ENCODE data around the gene ZNF554. TPM values are rescaled to one million over a fixed set of nuclear protein-coding genes. Genes with fewer than 3 reads are reported as not detected.

ZNF554 gene
- total and polyA plus RNA-seq, 4 experiments from 2014 or later = 0.72 to 10.5 (median 7.1) TPM

DNA sequence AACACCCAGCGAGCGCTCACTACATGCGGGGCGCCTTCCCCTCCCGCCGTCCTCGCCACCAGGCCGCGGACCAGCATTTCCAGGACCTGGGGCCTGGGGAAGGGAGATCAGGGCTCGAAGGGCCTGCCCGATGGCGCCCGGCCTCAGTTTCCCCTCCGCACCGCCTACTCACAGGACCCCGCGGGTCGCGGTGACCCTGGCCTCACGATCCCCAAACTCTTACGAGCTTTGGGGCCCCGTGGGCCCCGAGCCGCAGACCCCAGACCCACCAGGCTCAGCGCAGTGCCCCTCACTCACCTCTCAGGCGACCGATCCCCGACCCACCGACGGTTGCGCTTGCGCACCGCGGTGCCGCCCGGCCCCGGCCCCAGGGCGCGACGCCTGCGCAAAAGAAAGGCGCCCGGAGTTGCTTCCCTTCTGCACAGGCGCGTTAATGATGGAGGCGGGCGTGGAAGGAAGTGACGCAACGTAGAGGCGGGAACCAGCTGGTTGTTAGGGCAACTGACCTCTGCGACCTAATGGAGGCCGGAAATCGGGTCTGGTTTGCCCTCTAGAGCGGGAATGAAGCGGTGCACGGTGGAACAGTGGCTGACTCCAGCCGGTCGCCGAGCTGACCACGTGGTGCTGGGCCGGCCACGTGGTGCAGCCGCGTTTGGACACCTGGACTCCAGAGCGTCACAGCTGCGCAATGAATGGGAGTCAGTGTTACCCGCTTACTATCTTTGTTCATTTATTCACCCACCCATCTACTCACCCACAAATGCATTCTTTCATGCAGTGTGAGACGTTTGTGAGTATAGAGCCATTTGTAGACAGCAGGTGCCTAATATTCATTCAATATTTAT is 36.5 kb upstream of the ZNF554 start, which contains the start of gene SGTA:
TSS of gene SGTA (minus strand) at position 338 of the 845 bp plus-strand sequence. CDS start 14,205 bp downstream, outside the sequence.
- intact Hi-C loops (cut with micrococcal nuclease) = loop anchor here (1.0 to 10.0 kb wide), 4 partner anchors 43 to 308 kb away; partner anchors contain the start of genes GADD45B, SLC39A3, TLE5 and ZNF77
- Mint-ChIP-seq H3K36me3 (peaks cover 0 to 5% of the 10 kb centered on the region in 2 donors), H3K27ac (peak within 1 kb of the TSS; percentile 87 to 97 (median 96)), H3K9me3 (no peaks in the 10 kb centered on the region), H3K27me3 (no peaks in the 10 kb centered on the region), H3K4me3 (peak within 1 kb of the TSS; percentile 84 to 93 (median 90)), H3K4me1 (peaks cover 26 to 69% (median 47%) of the 10 kb centered on the region in 4 donors)
- POLR2A ChIA-PET (ENCODE audit: partially characterized antibody) = interaction anchor here (1.0 to 1.3 kb wide), 3 partner anchors 15 to 307 kb away, joined by 3 to 5 read pairs (median 5); partner anchors contain the start of genes GADD45B and SLC39A3
- no peaks in the 10 kb centered on the region for H3K27me3 ChIP-seq (ENCODE audit: insufficient read depth, low read length)
- H3K4me3 ChIP-seq (ENCODE audit: low read length in 2 of 2) = peak within 1 kb of the TSS; percentile 85 to 91
- CTCF ChIA-PET (ENCODE audit: partially characterized antibody) = interaction anchor here (1.0 kb wide), 1 partner anchor 43 kb away, joined by 4 read pairs; the partner anchor contains the start of gene SLC39A3
- peak within 1 kb of the TSS; percentile 93 for H3K27ac ChIP-seq (ENCODE audit: low read depth, low read length)
- H3K9me3 ChIP-seq (ENCODE audit: control insufficient read depth in 1 of 2, low read length in 2 of 2) = no peaks in the 10 kb centered on the region
- no peaks in the 10 kb centered on the region for H3K36me3 ChIP-seq (ENCODE audit: insufficient read depth, low read length)
- H3K4me1 ChIP-seq (ENCODE audit: insufficient read depth, low read length) = peaks cover 54% of the 10 kb centered on the region
- peak; percentile 94 to 98 (median 97) for DNase-seq

- peaks cover 24 to 69% (median 47%) of the 10 kb centered on the region in 4 donors for H3K4me1 Mint-ChIP-seq
- POLR2A ChIA-PET (ENCODE audit: partially characterized antibody) = interaction anchor here (1.2 to 1.3 kb wide), 2 partner anchors 16 to 44 kb away, joined by 3 to 5 read pairs; partner anchors contain the start of gene SLC39A3
- no peaks in the 10 kb centered on the region for H3K27me3 Mint-ChIP-seq
- peak overlapping the region; percentile 84 to 93 (median 90) for H3K4me3 Mint-ChIP-seq
- H3K27ac Mint-ChIP-seq = peak overlapping the region; percentile 87 to 97 (median 96)
- Histone ChIP-seq H3K4me1 (ENCODE audit: insufficient read depth, low read length) (peaks cover 54% of the 10 kb centered on the region), H3K4me3 (ENCODE audit: low read length in 2 of 2) (peak overlapping the region in 1 of 2 donors; percentile 85), H3K27me3 (ENCODE audit: insufficient read depth, low read length) (no peaks in the 10 kb centered on the region), H3K36me3 (ENCODE audit: insufficient read depth, low read length) (no peaks in the 10 kb centered on the region), H3K27ac (ENCODE audit: low read depth, low read length) (peak overlapping the region; percentile 93), H3K9me3 (ENCODE audit: control insufficient read depth in 1 of 2, low read length in 2 of 2) (no peaks in the 10 kb centered on the region)
- CTCF ChIA-PET (ENCODE audit: partially characterized antibody) = interaction anchor here (1.0 kb wide), 1 partner anchor 44 kb away, joined by 4 read pairs; the partner anchor contains the start of gene SLC39A3
- intact Hi-C loops (cut with micrococcal nuclease) = loop anchor here (1.0 to 10.0 kb wide), 4 partner anchors 43 to 309 kb away; partner anchors contain the start of genes GADD45B, SLC39A3, TLE5 and ZNF77
- H3K9me3 Mint-ChIP-seq = no peaks in the 10 kb centered on the region
- peaks cover 0 to 2% of the 10 kb centered on the region in 2 donors for H3K36me3 Mint-ChIP-seq
- no peak for DNase-seq
These were observed 35.9 kb upstream of the ZNF554 start for GRCh38 chr19:2783781-2784145.

DNA sequence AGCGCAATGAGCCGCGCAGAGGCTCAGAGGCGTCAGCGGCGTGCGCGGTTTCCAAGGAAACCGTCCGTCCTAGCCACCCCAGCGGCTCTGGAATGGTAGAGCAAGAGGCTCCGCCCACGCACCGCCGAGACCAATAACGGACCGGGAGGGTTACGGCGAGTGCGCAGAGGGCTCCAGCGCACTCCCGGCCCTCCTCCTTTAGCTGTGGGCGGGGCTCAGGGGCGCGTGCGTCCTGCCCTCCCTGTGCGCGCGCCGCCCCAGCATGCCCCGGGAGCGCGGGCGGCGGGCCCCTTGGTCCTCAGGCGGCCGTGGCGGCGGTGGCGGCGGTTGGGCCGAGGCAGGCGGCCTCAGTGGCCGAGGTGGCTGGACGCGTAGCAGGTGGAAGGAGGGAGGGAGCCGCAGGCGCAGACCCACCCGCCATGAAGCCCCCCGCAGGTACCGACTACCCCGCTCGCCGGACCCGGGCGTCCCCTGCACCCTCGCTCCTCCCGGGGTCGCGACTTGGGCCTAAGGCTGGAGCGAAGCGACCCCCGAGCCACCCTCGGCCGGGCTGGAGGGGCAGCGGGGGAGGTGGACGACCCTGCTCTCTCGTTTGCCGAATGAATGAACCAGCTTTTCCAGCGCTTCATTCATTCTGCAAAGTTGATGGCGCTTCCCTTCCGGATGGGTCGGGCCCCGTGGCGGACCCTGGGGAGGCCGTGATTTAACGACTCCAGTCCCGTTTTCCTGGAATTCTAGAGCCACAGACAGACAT is 34.2 kb upstream of the ZNF554 start, which contains the start of gene THOP1:
TSS of gene THOP1 (plus strand) at position 260 of the 754 bp plus-strand sequence. CDS start at position 420, 160 bp downstream.
- Histone ChIP-seq H3K36me3 (ENCODE audit: insufficient read depth, low read length) (no peaks in the 10 kb centered on the region), H3K27ac (ENCODE audit: low read depth, low read length) (peak within 1 kb of the TSS; percentile 64), H3K4me1 (ENCODE audit: insufficient read depth, low read length) (peaks cover 47% of the 10 kb centered on the region), H3K27me3 (ENCODE audit: insufficient read depth, low read length) (no peaks in the 10 kb centered on the region), H3K4me3 (ENCODE audit: low read length in 2 of 2) (peak within 1 kb of the TSS; percentile 69), H3K9me3 (ENCODE audit: control insufficient read depth in 1 of 2, low read length in 2 of 2) (no peaks in the 10 kb centered on the region)
- peaks cover 19 to 66% (median 42%) of the 10 kb centered on the region in 4 donors for H3K4me1 Mint-ChIP-seq
- H3K27ac Mint-ChIP-seq = peak within 1 kb of the TSS; percentile 86 to 97 (median 88)
- peaks cover 0 to 2% of the 10 kb centered on the region in 2 donors for H3K36me3 Mint-ChIP-seq
- H3K4me3 Mint-ChIP-seq = peak within 1 kb of the TSS; percentile 75 to 90 (median 84)
- H3K27me3 Mint-ChIP-seq = no peaks in the 10 kb centered on the region
- intact Hi-C loops (cut with micrococcal nuclease) = loop anchor here (1.0 to 10.0 kb wide), 6 partner anchors 9 to 311 kb away; partner anchors contain the start of genes GADD45B, GNG7, ZNF554 and ZNF57
- ChIA-PET CTCF (ENCODE audit: partially characterized antibody) (interaction anchor here (0.7 kb wide), 1 partner anchor 9 kb away, joined by 3 read pairs; no protein-coding TSS in a partner anchor), POLR2A (ENCODE audit: partially characterized antibody) (interaction anchor here (0.5 to 1.3 kb wide), 10 partner anchors 10 to 1656 kb away, joined by 3 to 5 read pairs (median 3); partner anchors contain the start of genes GADD45B, ZNF554 and ZNF555)
- DNase-seq = peak; percentile 96 to 99 (median 98)
- no peaks in the 10 kb centered on the region for H3K9me3 Mint-ChIP-seq

DNA sequence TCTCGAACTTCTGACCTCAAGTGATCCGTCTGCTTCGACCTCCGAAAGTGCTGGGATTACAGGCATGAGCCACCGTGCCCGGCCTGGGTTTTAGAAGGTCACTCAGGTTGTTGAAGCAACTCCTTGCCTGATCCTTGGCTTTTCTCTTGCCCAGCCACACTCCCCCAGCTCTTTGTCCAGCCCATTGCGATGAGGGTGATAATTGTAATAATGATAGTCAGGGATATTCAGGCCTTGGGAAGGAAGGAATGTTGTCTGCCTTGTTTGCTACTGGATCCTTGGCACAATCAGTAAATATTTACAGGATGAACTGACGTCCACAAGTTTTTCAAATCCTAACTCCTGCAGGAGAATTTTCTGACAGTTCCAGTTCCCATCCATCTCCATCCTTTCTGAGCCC is 32.6 kb upstream of the ZNF554 start:
- H3K27ac Mint-ChIP-seq = peak overlapping the region in 1 of 7 donors; percentile 62

DNA sequence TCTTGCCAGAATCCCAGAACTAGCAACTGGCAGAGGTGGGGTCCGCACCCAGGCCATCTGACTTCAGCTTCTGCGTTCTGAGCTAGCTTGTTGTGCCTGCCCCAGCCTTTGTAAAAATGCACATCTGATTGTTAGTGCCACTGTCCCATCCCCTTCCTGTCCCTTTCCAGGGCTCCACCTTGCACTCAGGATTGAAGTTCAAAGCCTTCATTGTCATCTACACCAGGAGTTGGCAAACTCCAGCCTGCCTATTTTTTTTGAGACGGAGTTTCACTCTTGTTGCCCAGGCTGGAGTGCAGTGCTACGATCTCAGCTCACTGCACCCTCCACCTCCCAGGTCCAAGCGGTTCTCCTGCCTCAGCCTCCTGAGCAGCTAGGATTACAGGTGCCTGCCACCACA is 31.4 kb upstream of the ZNF554 start:
- Histone ChIP-seq H3K4me1 (ENCODE audit: insufficient read depth, low read length) (peaks cover 25% of the 10 kb centered on the region), H3K4me3 (ENCODE audit: low read length in 2 of 2) (no peak overlapping the region), H3K9me3 (ENCODE audit: control insufficient read depth in 1 of 2, low read length in 2 of 2) (no peaks in the 10 kb centered on the region), H3K27me3 (ENCODE audit: insufficient read depth, low read length) (no peaks in the 10 kb centered on the region), H3K27ac (ENCODE audit: low read depth, low read length) (no peak overlapping the region), H3K36me3 (ENCODE audit: insufficient read depth, low read length) (no peaks in the 10 kb centered on the region)
- Mint-ChIP-seq H3K27ac (peak overlapping the region in 2 of 7 donors; percentile 4 to 31), H3K36me3 (peaks cover 0 to 4% of the 10 kb centered on the region in 2 donors), H3K27me3 (no peaks in the 10 kb centered on the region), H3K4me1 (peaks cover 9 to 43% (median 23%) of the 10 kb centered on the region in 4 donors), H3K9me3 (no peaks in the 10 kb centered on the region), H3K4me3 (peak overlapping the region in 3 of 8 donors; percentile 25 to 73 (median 67))
- no peak for DNase-seq
- POLR2A ChIA-PET (ENCODE audit: partially characterized antibody) = no interaction called here
- intact Hi-C loops (cut with micrococcal nuclease) = loop anchor here (10.0 kb wide), 2 partner anchors 157 to 313 kb away; partner anchors contain the start of genes GADD45B and ZNF77
- CTCF ChIA-PET (ENCODE audit: partially characterized antibody) = interaction anchor here (1.1 kb wide), 1 partner anchor 32 kb away, joined by 4 read pairs; no protein-coding TSS in a partner anchor

More for the DNA sequence above, 32.6 kb upstream of the ZNF554 start:
- H3K36me3 ChIP-seq (ENCODE audit: insufficient read depth, low read length) = no peaks in the 10 kb centered on the region
- Mint-ChIP-seq H3K4me1 (peaks cover 12 to 49% (median 28%) of the 10 kb centered on the region in 4 donors), H3K9me3 (no peaks in the 10 kb centered on the region), H3K36me3 (peaks cover 0 to 2% of the 10 kb centered on the region in 2 donors), H3K27me3 (no peaks in the 10 kb centered on the region), H3K4me3 (peak overlapping the region; percentile 27 to 84 (median 50))
- DNase-seq = no peak
- H3K27me3 ChIP-seq (ENCODE audit: insufficient read depth, low read length) = no peaks in the 10 kb centered on the region
- H3K27ac ChIP-seq (ENCODE audit: low read depth, low read length) = no peak overlapping the region
- CTCF ChIA-PET (ENCODE audit: partially characterized antibody) = no interaction called here
- intact Hi-C loops (cut with micrococcal nuclease) = loop anchor here (10.0 kb wide), 2 partner anchors 158 to 312 kb away; partner anchors contain the start of genes GADD45B and ZNF77
- POLR2A ChIA-PET (ENCODE audit: partially characterized antibody) = no interaction called here
- H3K4me3 ChIP-seq (ENCODE audit: low read length in 2 of 2) = no peak overlapping the region
- peaks cover 30% of the 10 kb centered on the region for H3K4me1 ChIP-seq (ENCODE audit: insufficient read depth, low read length)
- H3K9me3 ChIP-seq (ENCODE audit: control insufficient read depth in 1 of 2, low read length in 2 of 2) = no peaks in the 10 kb centered on the region

- Histone ChIP-seq H3K4me3 (ENCODE audit: low read length in 2 of 2) (no peak overlapping the region), H3K27ac (ENCODE audit: low read depth, low read length) (no peak overlapping the region), H3K4me1 (ENCODE audit: insufficient read depth, low read length) (peaks cover 8% of the 10 kb centered on the region), H3K36me3 (ENCODE audit: insufficient read depth, low read length) (no peaks in the 10 kb centered on the region), H3K9me3 (ENCODE audit: control insufficient read depth in 1 of 2, low read length in 2 of 2) (no peaks in the 10 kb centered on the region), H3K27me3 (ENCODE audit: insufficient read depth, low read length) (no peaks in the 10 kb centered on the region)
- POLR2A ChIA-PET (ENCODE audit: partially characterized antibody) = no interaction called here
- intact Hi-C loops (cut with micrococcal nuclease) = no loop called here
- H3K4me3 Mint-ChIP-seq = no peak overlapping the region
- DNase-seq = no peak
- H3K27ac Mint-ChIP-seq = no peak overlapping the region
- H3K27me3 Mint-ChIP-seq = no peaks in the 10 kb centered on the region
- H3K9me3 Mint-ChIP-seq = no peaks in the 10 kb centered on the region
- CTCF ChIA-PET (ENCODE audit: partially characterized antibody) = no interaction called here
- H3K36me3 Mint-ChIP-seq = peaks cover 0 to 5% of the 10 kb centered on the region in 2 donors
- H3K4me1 Mint-ChIP-seq = peaks cover 4 to 26% (median 14%) of the 10 kb centered on the region in 4 donors
These were observed 29.5 kb upstream of the ZNF554 start for GRCh38 chr19:2790194-2790556.

Data from CD4-positive, alpha-beta memory T cell (primary cell).